22Rv1 (cell line): ENCODE measurements around the gene PRDM15.

Experiments used
- H3K27ac ChIP-seq: fragments of 450-650 bp; 2 replicates; pipeline ENCODE4 v1.5.1; 2017
- CTCF ChIP-seq: fragments of 450-650 bp; IDR thresholded peaks from 2 replicates; pipeline ENCODE4 v1.5.1; 2017; ENCODE audit warnings: mild to moderate bottlenecking
- ZFX ChIP-seq: fragments of 450-650 bp; IDR thresholded peaks from 2 replicates; pipeline ENCODE4 v1.6.1; 2017; ENCODE audit warnings: antibody characterized with exemption, borderline replicate concordance

The PRDM15 gene

GRCh38 chr21:41918561-41919358 is 39.6 kb upstream of the PRDM15 start:
- no peak overlapping the region for H3K27ac ChIP-seq
- TF ChIP-seq ZFX (no peak), CTCF (no peak)

- TF ChIP-seq CTCF (no peak), ZFX (no peak)
- H3K27ac ChIP-seq, result no peak overlapping the region
Observed at GRCh38 chr21:41917531-41917930, 38.4 kb upstream of the PRDM15 start.

- TF ChIP-seq ZFX (no peak), CTCF (no peak)
- no peak overlapping the region for H3K27ac ChIP-seq
Observed at GRCh38 chr21:41916888-41917433, 37.8 kb upstream of the PRDM15 start.

- TF ChIP-seq CTCF (no peak), ZFX (no peak)
- H3K27ac ChIP-seq, result no peak overlapping the region
Observed at GRCh38 chr21:41914965-41915364, 35.8 kb upstream of the PRDM15 start.

GRCh38 chr21:41914358-41914757 is 35.2 kb upstream of the PRDM15 start:
- TF ChIP-seq ZFX, result no peak
- no peak for TF ChIP-seq CTCF
- H3K27ac ChIP-seq, result no peak overlapping the region

DNA sequence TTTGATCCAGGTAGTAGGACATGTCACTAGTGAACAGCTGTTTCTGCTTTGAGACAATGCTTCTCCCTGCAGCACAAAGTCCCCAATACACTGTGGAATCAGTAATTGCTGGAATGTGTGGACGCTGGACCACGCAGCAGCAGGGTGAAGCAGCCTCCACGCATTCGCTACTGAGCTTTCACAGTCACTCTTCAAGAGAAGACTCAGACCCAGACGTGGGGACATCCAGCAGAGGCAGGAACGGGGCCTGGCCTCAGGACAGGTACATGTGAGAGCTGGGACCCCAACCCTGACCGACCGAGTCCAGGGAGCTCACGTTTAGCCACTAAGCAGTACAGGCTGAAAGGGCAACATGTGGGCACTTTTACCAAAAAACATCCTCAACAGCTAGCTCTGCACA is 34.1 kb upstream of the PRDM15 start:
- no peak for TF ChIP-seq ZFX
- H3K27ac ChIP-seq, result no peak overlapping the region

GRCh38 chr21:41908829-41909228 is 29.7 kb upstream of the PRDM15 start:
- no peak overlapping the region for H3K27ac ChIP-seq
- TF ChIP-seq ZFX, result no peak
- TF ChIP-seq CTCF, result no peak
